K562 (cell line): ENCODE measurements around the gene CD48. TPM values are rescaled to one million over a fixed set of nuclear protein-coding genes. Genes with fewer than 3 reads are reported as not detected.

Source experiments
- DACH1 ChIP-seq: fragments of 450-650 bp; IDR thresholded peaks from 2 replicates; pipeline ENCODE4 v1.6.1; 2018; ENCODE audit not compliant: partially characterized antibody
- FOXM1 ChIP-seq, 2 experiments: fragments of 450-650 bp in 1 of 2; sonication (generic) in 1 of 2; formaldehyde crosslinking in 1 of 2; IDR thresholded peaks; 2 replicates each; pipeline versions ENCODE4 v1.6.1 to v1.9.0; 2017 to 2022; ENCODE audit warnings: low read depth in 2 of 2, mild to moderate bottlenecking in 2 of 2, missing genetic modification reagents in 1 of 2, moderate library complexity in 1 of 2
- ILK ChIP-seq: fragments of 450-650 bp; IDR thresholded peaks from 2 replicates; pipeline ENCODE4 v1.6.1; 2016; ENCODE audit warnings: missing genetic modification characterization, low read depth, mild to moderate bottlenecking, missing compliant biosample characterization, moderate library complexity, borderline replicate concordance
- JUND ChIP-seq, 2 experiments: IDR thresholded peaks; 2 replicates in 1 of 2; 3 replicates in 1 of 2; pipeline ENCODE4 v1.6.1; 2011; ENCODE audit warnings: borderline replicate concordance in 2 of 2, low read depth in 2 of 2, low read length in 2 of 2, improper control_type of control experiment in 1 of 2, missing biosample characterization in 1 of 2, missing genetic modification characterization in 1 of 2, missing genetic modification reagents in 1 of 2
- NFE2 ChIP-seq: IDR thresholded peaks from 2 replicates; pipeline ENCODE4 v1.6.1; 2014; ENCODE audit warnings: antibody characterized with exemption, low read depth
- NKRF ChIP-seq: fragments of 450-650 bp; IDR thresholded peaks from 2 replicates; pipeline ENCODE4 v1.6.1; 2016; ENCODE audit warnings: borderline replicate concordance
- OTX1 ChIP-seq: fragments of 450-650 bp; formaldehyde crosslinking; IDR thresholded peaks from 2 replicates; pipeline ENCODE4 v1.4.0; 2022; ENCODE audit warnings: mild to moderate bottlenecking
- SIN3B ChIP-seq: fragments of 450-650 bp; IDR thresholded peaks from 2 replicates; pipeline ENCODE4 v1.6.1; 2017; ENCODE audit warnings: low read depth, mild to moderate bottlenecking, moderate library complexity
- SMAD1 ChIP-seq: fragments of 150-350 bp; IDR thresholded peaks from 2 replicates; pipeline ENCODE4 v1.6.1; 2014; ENCODE audit warnings: low read length, low read depth; ENCODE audit not compliant: partially characterized antibody
- SRSF7 ChIP-seq: fragments of 200-400 bp; formaldehyde crosslinking; optimal IDR thresholded peaks from 2 replicates; pipeline ENCODE3; 2017; ENCODE audit warnings: mild to moderate bottlenecking, low read depth, low read length
- YY1 ChIP-seq, 3 experiments: IDR thresholded peaks; 2 replicates each; pipeline ENCODE4 v1.6.1; 2011; ENCODE audit warnings: low read length in 2 of 3, mild to moderate bottlenecking in 2 of 3, moderate library complexity in 2 of 3, borderline replicate concordance in 1 of 3, control low read depth in 1 of 3, low read depth in 1 of 3; ENCODE audit not compliant: insufficient read depth in 3 of 3, insufficient replicate concordance in 2 of 3, control insufficient read depth in 1 of 3, insufficient read length in 1 of 3; ENCODE audit errors: extremely low read depth in 1 of 3
- ZNF384 ChIP-seq: IDR thresholded peaks from 2 replicates; pipeline ENCODE4 v1.6.1; 2012; ENCODE audit warnings: low read depth, low read length, improper control_type of control experiment
- polyA plus RNA-seq, 8 experiments: library from polyadenylated mRNA; depleted of rRNA in 4 of 8; stranded (reverse) in 5 of 8; unstranded in 3 of 8; fragments of >200 nt; fragmentation: Nextera tagmentation in 2 of 8; fragmentation: Illumina TruSeq in 1 of 8; extraction: Ambion mirVana in 2 of 8; extraction: Trizol in 1 of 8; gene quantifications; 2 replicates each; pipeline versions ENCODE4 v1.2.1 to v1.2.3, GENCODE V29; 2011 to 2014; ENCODE audit warnings: inconsistent platforms in 1 of 8, missing spikeins in 1 of 8
- total RNA-seq, 7 experiments: library from RNA; depleted of rRNA in 6 of 7; stranded (reverse); fragments of >200 nt in 6 of 7; fragmentation: Illumina TruSeq in 2 of 7; extraction: Trizol in 2 of 7; gene quantifications; 2 replicates each; pipeline versions ENCODE4 v1.2.1 to v1.2.3, GENCODE V29; 2011 to 2021; ENCODE audit warnings: low replicate concordance in 1 of 7
- TF ChIP-seq, protein P1 (sequence below): fragments of 250-450 bp; sonication (Bioruptor Pico); IDR thresholded peaks from 2 replicates; pipeline ENCODE4 v1.8.0; 2022; ENCODE audit warnings: moderate library complexity, mild to moderate bottlenecking, inconsistent platforms
- TF ChIP-seq, protein P2 (sequence below): sonication (generic); formaldehyde crosslinking; IDR thresholded peaks from 2 replicates; pipeline ENCODE4 v1.5.0; 2020; ENCODE audit warnings: missing genetic modification reagents

CD48 gene
- total and polyA plus RNA-seq, 9 of the 15 experiments (the other 6 are each of a cell fraction or from before 2014, with no cell fraction given), result 0.10 to 0.42 (median 0.29) TPM; not detected in 3

DNA sequence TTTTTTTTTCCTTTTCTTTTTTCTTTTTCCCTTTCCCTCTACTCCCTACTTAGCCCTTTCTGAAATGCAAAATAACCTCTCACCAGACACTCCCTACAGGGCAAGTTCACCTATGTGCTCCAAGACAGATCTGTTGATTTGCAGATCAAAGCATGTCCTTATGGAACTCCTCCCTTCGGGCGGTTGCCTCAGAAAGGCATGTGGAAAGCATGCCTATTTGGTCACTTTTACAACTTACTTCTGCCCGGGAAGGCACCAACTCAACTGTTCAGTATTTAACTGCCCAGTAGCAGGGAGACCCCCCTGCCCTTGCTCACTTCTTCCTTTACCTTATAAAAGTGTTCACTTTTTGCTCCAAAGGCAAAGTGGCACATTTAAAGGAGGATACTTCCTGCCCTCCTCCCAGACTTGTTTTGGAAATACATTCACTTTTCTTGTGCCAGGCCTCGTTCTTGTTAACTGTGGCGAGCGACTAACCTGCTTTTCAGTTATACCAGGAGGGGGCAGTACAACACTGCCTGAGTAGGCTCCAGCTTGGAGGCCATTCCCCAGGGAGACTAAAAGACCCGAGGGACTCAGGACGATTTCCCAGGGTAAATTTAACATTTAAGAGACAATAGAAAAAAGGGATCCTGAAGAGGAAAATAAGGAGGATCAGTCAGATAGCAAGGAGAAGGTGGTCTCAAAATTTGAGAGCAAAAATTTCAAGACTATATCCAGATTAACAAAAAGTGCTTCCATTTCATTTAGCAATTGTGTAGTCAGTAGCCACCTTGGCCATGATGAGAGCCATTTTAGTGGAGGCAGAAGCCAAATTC lies 15.1 kb upstream of the CD48 start (continued):
- TF ChIP-seq, protein P1, sequence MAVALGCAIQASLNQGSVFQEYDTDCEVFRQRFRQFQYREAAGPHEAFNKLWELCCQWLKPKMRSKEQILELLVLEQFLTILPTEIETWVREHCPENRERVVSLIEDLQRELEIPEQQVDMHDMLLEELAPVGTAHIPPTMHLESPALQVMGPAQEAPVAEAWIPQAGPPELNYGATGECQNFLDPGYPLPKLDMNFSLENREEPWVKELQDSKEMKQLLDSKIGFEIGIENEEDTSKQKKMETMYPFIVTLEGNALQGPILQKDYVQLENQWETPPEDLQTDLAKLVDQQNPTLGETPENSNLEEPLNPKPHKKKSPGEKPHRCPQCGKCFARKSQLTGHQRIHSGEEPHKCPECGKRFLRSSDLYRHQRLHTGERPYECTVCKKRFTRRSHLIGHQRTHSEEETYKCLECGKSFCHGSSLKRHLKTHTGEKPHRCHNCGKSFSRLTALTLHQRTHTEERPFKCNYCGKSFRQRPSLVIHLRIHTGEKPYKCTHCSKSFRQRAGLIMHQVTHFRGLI, result 0 out of 2 replicates have a peak, but pooled peaks have one; percentile 18
- 0 out of 2 replicates have a peak, but pooled peaks have one; percentile 29 for TF ChIP-seq ILK (tag)
- TF ChIP-seq SMAD1, result no peak
- TF ChIP-seq NFE2, result 0 out of 2 replicates have a peak, but pooled peaks have one; percentile 11
- TF ChIP-seq, protein P2, sequence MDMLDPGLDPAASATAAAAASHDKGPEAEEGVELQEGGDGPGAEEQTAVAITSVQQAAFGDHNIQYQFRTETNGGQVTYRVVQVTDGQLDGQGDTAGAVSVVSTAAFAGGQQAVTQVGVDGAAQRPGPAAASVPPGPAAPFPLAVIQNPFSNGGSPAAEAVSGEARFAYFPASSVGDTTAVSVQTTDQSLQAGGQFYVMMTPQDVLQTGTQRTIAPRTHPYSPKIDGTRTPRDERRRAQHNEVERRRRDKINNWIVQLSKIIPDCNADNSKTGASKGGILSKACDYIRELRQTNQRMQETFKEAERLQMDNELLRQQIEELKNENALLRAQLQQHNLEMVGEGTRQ (CRISPR knock-in tag), result no peak
- TF ChIP-seq FOXM1 (IDR thresholded peaks at IDR 0.05; ENCODE audit: low read depth), result no peak
- TF ChIP-seq FOXM1 (CRISPR knock-in tag; IDR thresholded peaks at IDR 0.05; ENCODE audit: low read depth), result no peak
- TF ChIP-seq OTX1 (CRISPR knock-in tag), result no peak
- TF ChIP-seq YY1 (IDR thresholded peaks at IDR 0.05; ENCODE audit: borderline replicate concordance in 1 of 3, control insufficient read depth in 1 of 3, extremely low read depth in 1 of 3, insufficient read depth in 3 of 3, insufficient read length in 1 of 3, insufficient replicate concordance in 2 of 3, low read depth in 1 of 3, low read length in 2 of 3), result peak in 2 of 3 experiments; percentile 61 to 85
- TF ChIP-seq DACH1, result no peak
- no peak for TF ChIP-seq SRSF7
- no peak for TF ChIP-seq NKRF
- no peak for TF ChIP-seq SIN3B
- no peak for TF ChIP-seq ZNF384
- TF ChIP-seq JUND (IDR thresholded peaks at IDR 0.05; ENCODE audit: borderline replicate concordance, low read depth, low read length), result no peak
- peak; percentile 24; the same call in 1 of the 3 replicates for TF ChIP-seq JUND (tag; IDR thresholded peaks at IDR 0.05; ENCODE audit: borderline replicate concordance, low read depth, low read length)
